ENCODE data around the gene PRKCB.

Gene PRKCB

GRCh38 chr16:23901178-23902033, 65.6 kb downstream of the PRKCB start:
- H3K4me2 ChIP-seq = no peak overlapping the region
- no peak overlapping the region for H2AFZ ChIP-seq (ENCODE audit: low read depth)
- no peak overlapping the region for H3K9ac ChIP-seq
- TF ChIP-seq CTCF (conservative IDR thresholded peaks at IDR 0.05; ENCODE audit: low read depth, low read length) = no peak
- H3K4me3 ChIP-seq (IDR thresholded peaks at IDR 0.05; ENCODE audit: insufficient read depth, low read depth, low read length) = no peak overlapping the region
- H4K20me1 ChIP-seq (ENCODE audit: insufficient read depth) = no peaks in the 10 kb centered on the region
- H3K79me2 ChIP-seq (ENCODE audit: insufficient read depth, low read depth) = no peaks in the 10 kb centered on the region
- no peak overlapping the region for H3K27ac ChIP-seq
- H3K27me3 ChIP-seq (ENCODE audit: insufficient read depth, low read depth) = no peaks in the 10 kb centered on the region
- no peaks in the 10 kb centered on the region for H3K36me3 ChIP-seq (ENCODE audit: insufficient read depth)
- no peaks in the 10 kb centered on the region for H3K4me1 ChIP-seq (ENCODE audit: low read depth, poor library complexity, severe bottlenecking)

- Histone ChIP-seq H3K27ac (no peak overlapping the region), H3K36me3 (ENCODE audit: insufficient read depth) (no peaks in the 10 kb centered on the region), H3K4me3 (IDR thresholded peaks at IDR 0.05; ENCODE audit: insufficient read depth, low read depth, low read length) (no peak overlapping the region), H2AFZ (ENCODE audit: low read depth) (no peak overlapping the region), H3K9ac (no peak overlapping the region), H3K4me2 (no peak overlapping the region), H3K27me3 (ENCODE audit: insufficient read depth, low read depth) (no peaks in the 10 kb centered on the region), H3K79me2 (ENCODE audit: insufficient read depth, low read depth) (no peaks in the 10 kb centered on the region), H3K4me1 (ENCODE audit: low read depth, poor library complexity, severe bottlenecking) (no peaks in the 10 kb centered on the region), H4K20me1 (ENCODE audit: insufficient read depth) (no peaks in the 10 kb centered on the region)
- no peak for TF ChIP-seq CTCF (conservative IDR thresholded peaks at IDR 0.05; ENCODE audit: low read depth, low read length)
These were observed 66.4 kb downstream of the PRKCB start for GRCh38 chr16:23902034-23902747.

- Histone ChIP-seq H3K4me1 (ENCODE audit: low read depth, poor library complexity, severe bottlenecking) (no peaks in the 10 kb centered on the region), H3K4me3 (IDR thresholded peaks at IDR 0.05; ENCODE audit: insufficient read depth, low read depth, low read length) (no peak overlapping the region), H3K27me3 (ENCODE audit: insufficient read depth, low read depth) (no peaks in the 10 kb centered on the region), H2AFZ (ENCODE audit: low read depth) (no peak overlapping the region), H4K20me1 (ENCODE audit: insufficient read depth) (no peaks in the 10 kb centered on the region), H3K79me2 (ENCODE audit: insufficient read depth, low read depth) (no peaks in the 10 kb centered on the region), H3K27ac (no peak overlapping the region), H3K9ac (no peak overlapping the region), H3K4me2 (no peak overlapping the region), H3K36me3 (ENCODE audit: insufficient read depth) (no peaks in the 10 kb centered on the region)
- TF ChIP-seq CTCF (conservative IDR thresholded peaks at IDR 0.05; ENCODE audit: low read depth, low read length) = no peak
These were observed 67.1 kb downstream of the PRKCB start for GRCh38 chr16:23902748-23903414.

GRCh38 chr16:23905027-23905426, 69.2 kb downstream of the PRKCB start:
- Histone ChIP-seq H3K4me3 (IDR thresholded peaks at IDR 0.05; ENCODE audit: insufficient read depth, low read depth, low read length) (no peak overlapping the region), H3K27ac (no peak overlapping the region), H4K20me1 (ENCODE audit: insufficient read depth) (no peaks in the 10 kb centered on the region), H3K4me2 (no peak overlapping the region), H3K9ac (no peak overlapping the region), H2AFZ (ENCODE audit: low read depth) (no peak overlapping the region), H3K27me3 (ENCODE audit: insufficient read depth, low read depth) (no peaks in the 10 kb centered on the region), H3K4me1 (ENCODE audit: low read depth, poor library complexity, severe bottlenecking) (no peaks in the 10 kb centered on the region), H3K36me3 (ENCODE audit: insufficient read depth) (no peaks in the 10 kb centered on the region), H3K79me2 (ENCODE audit: insufficient read depth, low read depth) (no peaks in the 10 kb centered on the region)
- TF ChIP-seq CTCF (conservative IDR thresholded peaks at IDR 0.05; ENCODE audit: low read depth, low read length) = no peak
